Lower lobe of right lung (tissue), 2 donors: ENCODE data around the gene DCAKD. TPM values are rescaled to one million over a fixed set of nuclear protein-coding genes. Genes with fewer than 3 reads are reported as not detected.

Experiments
- ATAC-seq, 2 donors: fragments of 200-7000 bp; cut with Tn5 transposase; one replicate each; pipeline ENCODE4 v1.9.1; 2020 to 2022; ENCODE audit warnings: mild to moderate bottlenecking in 2 of 2, moderate library complexity in 2 of 2
- DNase-seq: peaks from one replicate; pipeline ENCODE4 v3.0.0-alpha.2; 2020
- H3K27ac ChIP-seq: fragments of 200-600 bp; one replicate; pipeline ENCODE4 v1.8.0; 2022
- H3K27me3 ChIP-seq: fragments of 200-600 bp; one replicate; pipeline ENCODE4 v1.8.0; 2022; ENCODE audit warnings: low read depth
- H3K36me3 ChIP-seq: fragments of 200-600 bp; one replicate; pipeline ENCODE4 v1.8.0; 2022; ENCODE audit warnings: mild to moderate bottlenecking
- H3K4me1 ChIP-seq: fragments of 200-600 bp; one replicate; pipeline ENCODE4 v1.8.0; 2022
- H3K4me3 ChIP-seq: fragments of 200-600 bp; one replicate; pipeline ENCODE4 v1.8.0; 2022; ENCODE audit warnings: mild to moderate bottlenecking
- H3K9me3 ChIP-seq: fragments of 200-600 bp; one replicate; pipeline ENCODE4 v1.8.0; 2022
- CTCF ChIP-seq: fragments of 200-600 bp; IDR thresholded peaks from one replicate; pipeline ENCODE4 v1.8.0; 2022; ENCODE audit warnings: antibody characterized with exemption, mild to moderate bottlenecking
- intact Hi-C: fragments of 100-400 bp; cut with DNase I; formaldehyde crosslinking; loops from one replicate; pipeline ENCODE4 v1.11.0; 2022
- total RNA-seq: library from RNA; stranded (reverse); fragmentation: NEBNext Ultra II Directional; extraction: Animal tissue kit (Norgen Biotek cat#: 25700); gene quantifications from one replicate; pipeline ENCODE4 v1.2.1, GENCODE V29; 2021
- donor health status: DM: no; HTN: yes; CAD: no; lungs with severe emphysema.

The DCAKD gene
- total RNA-seq, 1 donor from 2014 or later: 20.1 TPM

- no peak overlapping the region for H3K27ac ChIP-seq
- H3K36me3 ChIP-seq: no peaks in the 10 kb centered on the region
- no peaks in the 10 kb centered on the region for H3K27me3 ChIP-seq
- no peak for TF ChIP-seq CTCF
- DNase-seq (no peak), ATAC-seq (no peak)
- no peak overlapping the region for H3K4me3 ChIP-seq
- intact Hi-C loops: no loop called here
- no peaks in the 10 kb centered on the region for H3K9me3 ChIP-seq
- H3K4me1 ChIP-seq: peaks cover 3% of the 10 kb centered on the region
Measured at GRCh38 chr17:45040459-45040858, 11.0 kb downstream of the DCAKD start.

- DNase-seq (no peak), ATAC-seq (peak in 1 of 2 donors; percentile 53)
- Histone ChIP-seq H3K4me1 (peaks cover 3% of the 10 kb centered on the region), H3K4me3 (no peak overlapping the region), H3K27me3 (no peaks in the 10 kb centered on the region), H3K9me3 (no peaks in the 10 kb centered on the region), H3K36me3 (peaks cover 4% of the 10 kb centered on the region), H3K27ac (no peak overlapping the region)
- TF ChIP-seq CTCF: no peak
- intact Hi-C loops: no loop called here
Measured at GRCh38 chr17:45038728-45039634, 12.5 kb downstream of the DCAKD start.

GRCh38 chr17:45036691-45037090 lies 14.7 kb downstream of the DCAKD start:
- Histone ChIP-seq H3K4me3 (no peak overlapping the region), H3K27me3 (no peaks in the 10 kb centered on the region), H3K9me3 (no peaks in the 10 kb centered on the region), H3K36me3 (peaks cover 22% of the 10 kb centered on the region), H3K4me1 (peaks cover 3% of the 10 kb centered on the region), H3K27ac (no peak overlapping the region)
- ATAC-seq: no peak
- TF ChIP-seq CTCF: no peak
- intact Hi-C loops: no loop called here
- DNase-seq: no peak

GRCh38 chr17:45035848-45036247 lies 15.6 kb downstream of the DCAKD start:
- ATAC-seq (no peak), DNase-seq (no peak)
- no peak for TF ChIP-seq CTCF
- no peaks in the 10 kb centered on the region for H3K27me3 ChIP-seq
- no peak overlapping the region for H3K27ac ChIP-seq
- H3K4me1 ChIP-seq: peaks cover 3% of the 10 kb centered on the region
- intact Hi-C loops: no loop called here
- no peaks in the 10 kb centered on the region for H3K9me3 ChIP-seq
- no peak overlapping the region for H3K4me3 ChIP-seq
- peaks cover 31% of the 10 kb centered on the region for H3K36me3 ChIP-seq

- no peak for DNase-seq
- Histone ChIP-seq H3K27me3 (no peaks in the 10 kb centered on the region), H3K4me3 (no peak overlapping the region), H3K4me1 (peaks cover 3% of the 10 kb centered on the region), H3K36me3 (peaks cover 42% of the 10 kb centered on the region), H3K9me3 (no peaks in the 10 kb centered on the region), H3K27ac (no peak overlapping the region)
- ATAC-seq: no peak
- no peak for TF ChIP-seq CTCF
- intact Hi-C loops: no loop called here
Measured at GRCh38 chr17:45034599-45034998, 16.8 kb downstream of the DCAKD start.
